NCI-H2227 (cell line): ENCODE measurements around the gene SLA2.
"Not testable (repeated sequence)": the region's sequence is repeated elsewhere in the genome, so short reads cannot be mapped to it uniquely, and the experiment has no call there.

Experiments used
- DNase-seq: peaks from one replicate; lab custom pipeline; 2025; ENCODE audit not compliant: unreplicated experiment; lab: John Stamatoyannopoulos, UW

SLA2 gene

GRCh38 chr20:36611625-36612024, 34.4 kb downstream of the SLA2 start:
- DNase-seq: no peak

- DNase-seq: not testable (repeated sequence)
Measured at GRCh38 chr20:36608388-36608728, 37.6 kb downstream of the SLA2 start.

- no peak for DNase-seq
Measured at GRCh38 chr20:36607586-36608387, 38.2 kb downstream of the SLA2 start.

- peak; percentile 31 for DNase-seq
Measured at GRCh38 chr20:36606158-36607066, 39.6 kb downstream of the SLA2 start.

GRCh38 chr20:36605399-36606157, 40.4 kb downstream of the SLA2 start, which contains the start of gene RAB5IF:
RAB5IF (plus strand) TSS chr20:36605779; CDS start chr20:36605952, 173 bp downstream.
- peak; percentile 100 for DNase-seq

- peak; percentile 44 for DNase-seq
Measured at GRCh38 chr20:36604952-36605398, 41.0 kb downstream of the SLA2 start.

GRCh38 chr20:36601540-36601939, 44.5 kb downstream of the SLA2 start:
- DNase-seq: no peak

- DNase-seq: no peak
Measured at GRCh38 chr20:36599912-36600345, 46.1 kb downstream of the SLA2 start.

- DNase-seq: no peak
Measured at GRCh38 chr20:36593347-36593929, 52.6 kb downstream of the SLA2 start.

- DNase-seq: peak; percentile 18
Measured at GRCh38 chr20:36591854-36592641, 53.9 kb downstream of the SLA2 start.

GRCh38 chr20:36591281-36591680, 54.7 kb downstream of the SLA2 start:
- no peak for DNase-seq

GRCh38 chr20:36587388-36588070, 58.5 kb downstream of the SLA2 start:
- DNase-seq: no peak

- DNase-seq: no peak
Measured at GRCh38 chr20:36585410-36586125, 60.4 kb downstream of the SLA2 start.

GRCh38 chr20:36584018-36584481, 61.9 kb downstream of the SLA2 start:
- DNase-seq: no peak

GRCh38 chr20:36582821-36583220, 63.2 kb downstream of the SLA2 start:
- no peak for DNase-seq

GRCh38 chr20:36582322-36582721, 63.7 kb downstream of the SLA2 start:
- no peak for DNase-seq

- DNase-seq: no peak
Measured at GRCh38 chr20:36579996-36580545, 65.9 kb downstream of the SLA2 start.

GRCh38 chr20:36578356-36579041, 67.5 kb downstream of the SLA2 start:
- no peak for DNase-seq
